Stimulated activated CD8-positive, alpha-beta memory T cell treated with anti-CD3 and anti-CD28 coated beads, Interleukin-12 subunit alpha, Interleukin-12 subunit beta, amount 100 ng/mL, for 24 hours (primary cell): ENCODE results near the gene ITGB8.
"Not testable (repeated sequence)": the region's sequence is repeated elsewhere in the genome, so short reads cannot be mapped to it uniquely, and the experiment has no call there.

Experiments used
- DNase-seq: peaks from one replicate; pipeline ENCODE4 v3.0.0-alpha.2; 2020; ENCODE audit errors: extremely low read depth

ITGB8 gene

GRCh38 chr7:20330239-20330927, at the start of gene ITGB8:
Gene ITGB8 (plus strand): TSS chr7:20330900. CDS start chr7:20331807, 907 bp downstream.
- peak; percentile 61 for DNase-seq

DNA sequence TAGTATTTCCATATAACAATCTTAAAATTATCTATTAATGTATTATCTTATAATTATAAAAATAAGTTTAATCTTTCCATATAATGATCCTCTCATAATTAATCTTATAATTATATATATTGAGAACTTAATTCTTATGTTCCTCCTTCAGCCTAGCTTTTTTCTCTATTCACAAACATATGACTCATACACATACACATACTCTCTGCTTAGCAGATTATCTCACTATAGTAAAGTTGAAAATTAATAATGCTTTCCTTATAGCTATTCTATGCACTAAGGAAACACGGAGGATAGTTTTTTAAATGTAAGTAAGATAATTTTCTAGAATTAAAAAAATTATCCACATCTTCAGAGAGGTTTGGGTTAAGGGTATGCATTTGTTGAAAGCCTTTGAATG, 47.7 kb upstream of the ITGB8 start:
- DNase-seq: no peak

- no peak for DNase-seq
These were observed 47.3 kb upstream of the ITGB8 start for GRCh38 chr7:20283385-20283784.

- DNase-seq: no peak
These were observed 46.5 kb upstream of the ITGB8 start for GRCh38 chr7:20284003-20284770.

GRCh38 chr7:20284771-20285143, 45.9 kb upstream of the ITGB8 start:
- no peak for DNase-seq

- no peak for DNase-seq
These were observed 43.4 kb upstream of the ITGB8 start for GRCh38 chr7:20287317-20287716.

DNA sequence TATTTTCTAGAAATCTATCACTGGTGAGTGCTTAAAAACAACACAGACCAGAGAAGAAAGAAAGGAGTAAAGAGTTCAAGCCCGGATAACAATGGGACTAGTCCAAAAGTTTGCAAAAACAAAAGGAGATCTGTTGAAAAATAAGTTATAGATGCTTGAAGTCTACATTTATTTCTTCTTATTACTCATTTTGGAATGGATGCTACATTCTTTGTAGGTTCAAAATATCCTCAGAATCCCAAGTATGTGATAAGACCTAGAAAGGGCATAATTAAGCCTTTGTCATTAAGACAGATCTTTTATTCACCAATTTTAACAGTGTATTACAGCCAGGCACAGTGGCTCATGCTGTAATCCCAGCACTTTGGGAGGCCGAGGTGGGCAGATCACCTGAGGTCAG, 42.7 kb upstream of the ITGB8 start:
- DNase-seq: no peak

- no peak for DNase-seq
These were observed 40.1 kb upstream of the ITGB8 start for GRCh38 chr7:20290505-20291111.

DNA sequence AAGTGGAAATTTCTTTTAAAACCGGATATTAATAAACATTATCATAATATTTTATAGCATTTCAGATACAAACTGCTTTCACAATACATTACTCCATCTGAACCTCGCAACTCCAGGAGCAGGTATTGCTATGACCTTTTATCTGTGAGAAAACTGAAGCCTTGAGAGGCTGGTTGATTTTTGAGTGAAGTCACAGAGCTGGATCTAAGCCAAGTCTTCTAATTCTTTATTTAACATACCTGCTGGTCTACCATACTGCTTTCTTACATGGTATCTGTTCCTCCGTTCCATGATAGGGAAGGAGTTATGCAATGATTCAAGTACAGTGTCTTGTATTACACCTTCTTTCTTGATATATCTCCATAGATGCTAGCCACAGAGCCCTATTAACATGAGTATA, 37.4 kb upstream of the ITGB8 start:
- DNase-seq: no peak

GRCh38 chr7:20296444-20296843, 34.3 kb upstream of the ITGB8 start:
- no peak for DNase-seq

DNA sequence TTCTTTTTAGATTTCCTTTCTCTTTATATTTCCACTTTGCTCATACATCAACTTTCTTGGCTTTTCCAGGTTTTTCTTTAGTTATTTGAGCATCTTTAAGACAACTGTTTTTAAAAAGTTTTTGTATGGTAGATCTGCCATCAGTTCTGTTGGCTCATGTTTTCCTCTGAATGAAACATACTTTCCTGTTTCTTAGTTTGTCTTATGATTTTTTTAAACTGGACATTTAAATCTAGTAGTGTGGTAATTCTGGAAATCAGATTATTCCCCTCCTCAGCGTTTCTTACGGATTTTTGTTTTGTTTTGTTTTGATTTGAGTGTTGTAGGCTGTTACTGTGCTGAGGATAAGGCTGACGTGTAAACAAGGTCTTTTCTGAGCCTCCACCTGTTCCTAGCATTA, 33.8 kb upstream of the ITGB8 start:
- no peak for DNase-seq

DNA sequence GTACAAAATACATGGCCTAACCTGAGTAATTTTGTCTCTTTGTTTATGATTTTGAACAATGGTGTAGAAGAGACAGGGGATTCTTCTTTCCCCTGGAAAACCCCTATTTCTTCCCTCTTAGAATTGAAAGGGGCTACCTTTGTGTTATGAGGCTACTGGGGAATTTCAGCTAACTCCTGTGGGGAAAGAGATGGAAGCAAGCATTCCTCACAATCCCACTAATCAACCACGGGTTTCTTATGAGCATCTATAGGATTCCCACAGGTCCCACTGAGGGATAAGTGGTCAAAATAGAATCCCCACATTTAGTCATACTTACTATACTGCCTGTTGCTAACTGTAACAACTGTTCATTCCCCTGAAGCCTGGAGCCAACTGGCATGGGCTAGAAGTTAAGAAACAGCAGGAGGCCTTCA, 32.2 kb upstream of the ITGB8 start:
- no peak for DNase-seq

DNA sequence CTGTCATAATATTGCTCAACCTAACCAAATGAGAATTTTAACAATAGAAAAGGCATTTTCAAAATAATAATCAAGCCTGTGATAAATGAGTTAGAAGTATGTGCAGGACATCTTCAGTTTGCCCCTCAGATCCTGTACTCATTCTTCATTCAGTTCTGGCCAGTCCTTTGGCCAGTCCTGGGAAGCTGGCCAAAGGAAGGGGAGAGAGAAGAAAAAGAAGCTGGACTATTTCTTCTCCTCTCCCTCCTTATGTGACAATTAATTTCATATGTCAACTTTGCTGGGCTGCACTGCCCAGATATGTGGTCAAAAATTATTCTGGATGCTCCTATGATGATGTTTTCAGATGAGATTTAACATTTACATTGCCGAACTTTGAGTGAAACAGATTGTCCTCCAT, 31.6 kb upstream of the ITGB8 start:
- DNase-seq: no peak

DNA sequence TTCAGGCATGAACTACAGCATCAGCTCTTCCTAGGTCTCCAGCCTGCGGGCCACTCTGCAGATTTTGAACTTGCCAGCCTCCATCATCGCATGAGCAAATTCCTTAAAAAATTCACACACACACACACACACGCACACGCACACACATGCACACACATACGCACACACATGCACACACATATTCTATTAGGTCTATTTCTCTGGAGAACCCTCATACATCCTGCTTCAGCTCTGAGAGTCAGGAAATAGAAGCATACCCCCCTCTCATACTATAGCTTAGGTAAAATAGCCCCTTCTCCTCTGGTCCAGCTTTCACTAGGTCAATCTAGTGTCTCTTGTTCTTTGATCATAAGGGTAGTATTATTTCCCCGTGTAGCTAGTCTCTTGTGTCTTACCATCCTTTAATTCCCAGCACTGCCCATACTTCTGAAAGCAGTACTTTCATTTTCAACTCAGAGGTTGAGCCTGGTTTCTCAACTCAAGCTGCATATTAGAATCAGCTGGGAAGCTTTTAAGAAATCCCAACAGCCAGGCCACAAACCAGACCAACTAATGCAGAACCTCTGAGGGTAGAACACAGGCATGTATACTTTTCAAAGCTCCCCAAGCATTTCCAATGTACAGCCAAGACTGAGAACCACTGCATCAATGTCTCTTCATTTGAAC, 30.9 kb upstream of the ITGB8 start:
- no peak for DNase-seq

DNA sequence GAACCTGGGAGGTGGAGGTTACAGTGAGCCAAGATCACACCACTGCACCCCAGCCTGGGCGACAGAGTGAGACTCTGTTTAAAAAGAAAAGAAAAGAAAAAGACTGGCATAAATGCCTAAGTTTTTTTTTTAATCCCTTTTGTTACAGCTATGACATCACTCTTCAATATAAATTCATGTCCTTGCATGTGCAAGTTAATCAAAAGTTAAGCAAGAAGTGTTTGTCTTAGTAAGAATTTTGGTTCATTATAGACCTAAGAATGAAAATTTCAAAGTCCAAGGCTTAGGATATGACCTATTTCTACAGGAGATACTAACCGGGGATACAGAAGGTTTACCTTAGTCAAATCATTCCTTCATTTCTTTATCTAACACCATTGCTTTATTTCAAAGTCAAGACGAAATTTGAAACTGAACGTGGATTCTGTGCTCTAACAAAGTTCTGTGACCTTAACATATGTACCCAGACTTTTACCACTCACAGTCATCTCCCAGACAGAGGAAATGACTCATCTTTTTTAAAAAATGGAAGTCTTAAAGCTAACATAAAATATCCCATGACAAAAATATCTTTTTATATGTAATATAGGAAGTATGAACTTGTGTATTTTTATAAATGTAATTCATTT, 29.3 kb upstream of the ITGB8 start:
- DNase-seq: no peak

DNA sequence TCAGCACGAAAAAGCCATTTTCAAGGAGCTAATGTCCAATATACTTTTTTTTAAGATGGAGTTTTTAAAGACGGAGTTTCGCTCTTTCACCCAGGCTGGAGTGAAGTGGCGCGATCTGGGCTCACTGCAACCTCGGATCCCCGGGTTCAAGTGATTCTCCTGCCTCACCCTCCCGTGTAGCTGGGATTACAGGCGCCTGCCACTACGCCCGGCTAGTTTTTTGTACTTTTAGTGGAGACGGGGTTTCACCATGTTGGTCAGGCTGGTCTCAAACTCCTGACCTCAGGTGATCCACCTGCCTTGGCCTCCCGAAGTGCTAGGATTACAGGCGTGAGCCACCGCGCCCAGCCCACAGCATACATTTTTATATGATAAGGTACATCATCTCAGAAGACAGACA, 28.4 kb upstream of the ITGB8 start:
- DNase-seq: not testable (repeated sequence)

DNA sequence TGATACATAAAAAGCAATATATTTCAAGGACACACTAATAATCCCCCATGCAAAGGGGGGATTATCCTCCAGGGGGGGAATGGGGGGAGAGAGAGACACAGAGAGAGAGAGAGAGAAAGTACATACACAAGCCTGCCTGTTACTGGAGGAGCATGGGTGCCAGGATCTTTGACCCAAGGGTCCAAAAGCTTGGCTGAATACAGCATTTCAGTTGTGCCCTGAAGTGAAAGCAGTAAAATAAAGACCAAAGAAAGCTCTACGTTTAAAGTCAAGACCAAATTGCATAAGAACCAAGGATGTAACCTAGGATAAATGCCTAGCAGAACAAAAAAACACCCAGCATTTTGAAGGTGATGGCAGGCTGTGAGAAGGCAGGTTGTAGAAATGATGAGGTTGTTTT, 27.8 kb upstream of the ITGB8 start:
- no peak for DNase-seq

GRCh38 chr7:20304366-20304765, 26.3 kb upstream of the ITGB8 start:
- DNase-seq: no peak

- DNase-seq: no peak
These were observed 25.0 kb upstream of the ITGB8 start for GRCh38 chr7:20305726-20306125.

GRCh38 chr7:20306180-20306946, 24.3 kb upstream of the ITGB8 start:
- no peak for DNase-seq

GRCh38 chr7:20307119-20307518, 23.6 kb upstream of the ITGB8 start:
- no peak for DNase-seq
